Bronchial epithelial cell (primary cell): ENCODE data around the gene AFF3. TPM values are rescaled to one million over a fixed set of nuclear protein-coding genes. Genes with fewer than 3 reads are reported as not detected.

Experiments used
- DNase-seq: peaks from one replicate; pipeline ENCODE4 v3.0.0-alpha.2; 2010; ENCODE audit warnings: low read depth
- FAIRE-seq: peaks from 2 replicates; lab custom pipeline; 2011; peaks lifted over from hg19 to GRCh38; lab: Jason Lieb, UNC
- H3K27me3 ChIP-seq: 2 replicates; pipeline ENCODE4 v1.5.1; 2011; ENCODE audit warnings: low read length; ENCODE audit not compliant: control insufficient read depth, insufficient read depth
- H3K36me3 ChIP-seq: 2 replicates; pipeline ENCODE4 v1.5.1; 2011; ENCODE audit warnings: low read length; ENCODE audit not compliant: control insufficient read depth, insufficient read depth
- H3K4me3 ChIP-seq: 2 replicates; pipeline ENCODE4 v1.5.1; 2011; ENCODE audit warnings: mild to moderate bottlenecking, low read depth, low read length, control low read depth
- total RNA-seq: library from RNA; depleted of rRNA; stranded (reverse); fragments of >200 nt; gene quantifications from 2 replicates; pipeline ENCODE4 v1.2.1, GENCODE V29; 2014
- TF ChIP-seq, protein P1 (sequence below): IDR thresholded peaks from 2 replicates; pipeline ENCODE4 v1.5.1; 2011; ENCODE audit warnings: mild to moderate bottlenecking, moderate library complexity, low read length, control low read depth, inconsistent platforms; ENCODE audit not compliant: insufficient read depth, severe bottlenecking

The AFF3 gene
- total RNA-seq, 1 donor from 2014 or later: not detected

- Histone ChIP-seq H3K27me3 (no peaks in the 10 kb centered on the region), H3K4me3 (no peak overlapping the region), H3K36me3 (no peaks in the 10 kb centered on the region)
- TF ChIP-seq, protein P1, sequence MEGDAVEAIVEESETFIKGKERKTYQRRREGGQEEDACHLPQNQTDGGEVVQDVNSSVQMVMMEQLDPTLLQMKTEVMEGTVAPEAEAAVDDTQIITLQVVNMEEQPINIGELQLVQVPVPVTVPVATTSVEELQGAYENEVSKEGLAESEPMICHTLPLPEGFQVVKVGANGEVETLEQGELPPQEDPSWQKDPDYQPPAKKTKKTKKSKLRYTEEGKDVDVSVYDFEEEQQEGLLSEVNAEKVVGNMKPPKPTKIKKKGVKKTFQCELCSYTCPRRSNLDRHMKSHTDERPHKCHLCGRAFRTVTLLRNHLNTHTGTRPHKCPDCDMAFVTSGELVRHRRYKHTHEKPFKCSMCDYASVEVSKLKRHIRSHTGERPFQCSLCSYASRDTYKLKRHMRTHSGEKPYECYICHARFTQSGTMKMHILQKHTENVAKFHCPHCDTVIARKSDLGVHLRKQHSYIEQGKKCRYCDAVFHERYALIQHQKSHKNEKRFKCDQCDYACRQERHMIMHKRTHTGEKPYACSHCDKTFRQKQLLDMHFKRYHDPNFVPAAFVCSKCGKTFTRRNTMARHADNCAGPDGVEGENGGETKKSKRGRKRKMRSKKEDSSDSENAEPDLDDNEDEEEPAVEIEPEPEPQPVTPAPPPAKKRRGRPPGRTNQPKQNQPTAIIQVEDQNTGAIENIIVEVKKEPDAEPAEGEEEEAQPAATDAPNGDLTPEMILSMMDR: no peak
- FAIRE-seq (no peak), DNase-seq (no peak)
Measured at GRCh38 chr2:99857867-99858444, 284.4 kb downstream of the AFF3 start.

- H3K4me3 ChIP-seq: no peak overlapping the region
- no peaks in the 10 kb centered on the region for H3K36me3 ChIP-seq
- TF ChIP-seq, protein P1: no peak
- no peaks in the 10 kb centered on the region for H3K27me3 ChIP-seq
- no peak for FAIRE-seq
- no peak for DNase-seq
Measured at GRCh38 chr2:99857372-99857771, 285.0 kb downstream of the AFF3 start.

DNA sequence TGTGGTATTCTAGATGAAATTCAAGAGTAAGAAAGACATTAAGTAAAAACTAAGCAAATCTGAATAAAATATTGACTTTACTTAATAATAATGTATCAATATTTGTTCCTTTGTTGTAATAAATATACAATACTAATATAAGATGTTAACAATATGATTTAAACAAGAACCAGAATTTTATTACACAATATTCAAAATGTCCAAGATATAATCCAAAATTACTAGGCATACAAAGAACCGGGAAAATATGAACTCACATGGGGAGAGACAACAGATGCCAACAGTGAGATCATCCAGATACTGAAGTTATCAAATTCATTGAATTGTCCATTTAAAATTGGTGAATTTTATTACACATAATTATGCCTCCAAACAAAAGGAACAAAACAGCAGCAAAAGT, 286.3 kb downstream of the AFF3 start:
- H3K27me3 ChIP-seq: no peaks in the 10 kb centered on the region
- H3K4me3 ChIP-seq: no peak overlapping the region
- DNase-seq: no peak
- TF ChIP-seq, protein P1: no peak
- FAIRE-seq: no peak
- no peaks in the 10 kb centered on the region for H3K36me3 ChIP-seq

- Histone ChIP-seq H3K27me3 (no peaks in the 10 kb centered on the region), H3K4me3 (no peak overlapping the region), H3K36me3 (no peaks in the 10 kb centered on the region)
- no peak for DNase-seq
- TF ChIP-seq, protein P1: no peak
- no peak for FAIRE-seq
Measured at GRCh38 chr2:99854236-99854852, 288.0 kb downstream of the AFF3 start.

GRCh38 chr2:99852956-99853355, 289.4 kb downstream of the AFF3 start:
- DNase-seq: no peak
- TF ChIP-seq, protein P1: no peak
- no peak for FAIRE-seq
- Histone ChIP-seq H3K27me3 (no peaks in the 10 kb centered on the region), H3K4me3 (no peak overlapping the region), H3K36me3 (no peaks in the 10 kb centered on the region)
